Right ventricle myocardium inferior (tissue), 1 donor: ENCODE results near the gene C12orf43. TPM values are rescaled to one million over a fixed set of nuclear protein-coding genes. Genes with fewer than 3 reads are reported as not detected.

ENCODE experiments used
- ATAC-seq: fragments of 200-7000 bp; cut with Tn5 transposase; one replicate; pipeline ENCODE4 v1.9.1; 2020; ENCODE audit warnings: mild to moderate bottlenecking, moderate library complexity
- DNase-seq: peaks from one replicate; pipeline ENCODE4 v3.0.0; 2021; ENCODE audit errors: missing footprints
- intact Hi-C: fragments of 100-400 bp; cut with DNase I; formaldehyde crosslinking; loops from one replicate; pipeline ENCODE4 v1.11.0; 2022
- total RNA-seq: library from RNA; stranded (reverse); fragmentation: NEBNext Ultra II Directional; extraction: Animal tissue kit (Norgen Biotek cat#: 25700); gene quantifications from one replicate; pipeline ENCODE4 v1.2.1, GENCODE V29; 2021
- donor health status: DM: no; HTN: yes; CAD: no; lungs with severe emphysema.

Gene C12orf43
- total RNA-seq, 1 donor from 2014 or later = 8.2 TPM

GRCh38 chr12:120984351-120984898, 31.9 kb downstream of the C12orf43 start:
- no peak for DNase-seq
- intact Hi-C loops = no loop called here
- no peak for ATAC-seq

GRCh38 chr12:120983759-120984158, 32.5 kb downstream of the C12orf43 start:
- intact Hi-C loops = no loop called here
- no peak for ATAC-seq
- no peak for DNase-seq

GRCh38 chr12:120982659-120983058, 33.6 kb downstream of the C12orf43 start:
- ATAC-seq (no peak), DNase-seq (no peak)
- intact Hi-C loops = no loop called here

- no peak for DNase-seq
- ATAC-seq = no peak
- intact Hi-C loops = no loop called here
Observed at GRCh38 chr12:120981407-120981941, 34.8 kb downstream of the C12orf43 start.

- ATAC-seq (no peak), DNase-seq (no peak)
- intact Hi-C loops = no loop called here
Observed at GRCh38 chr12:120980800-120981368, 35.4 kb downstream of the C12orf43 start.

GRCh38 chr12:120979862-120980696, 36.2 kb downstream of the C12orf43 start:
- intact Hi-C loops = loop anchor here (10.0 kb wide), 1 partner anchor 225 kb away; no protein-coding TSS in a partner anchor
- ATAC-seq = peak; percentile 16
- DNase-seq = no peak

DNA sequence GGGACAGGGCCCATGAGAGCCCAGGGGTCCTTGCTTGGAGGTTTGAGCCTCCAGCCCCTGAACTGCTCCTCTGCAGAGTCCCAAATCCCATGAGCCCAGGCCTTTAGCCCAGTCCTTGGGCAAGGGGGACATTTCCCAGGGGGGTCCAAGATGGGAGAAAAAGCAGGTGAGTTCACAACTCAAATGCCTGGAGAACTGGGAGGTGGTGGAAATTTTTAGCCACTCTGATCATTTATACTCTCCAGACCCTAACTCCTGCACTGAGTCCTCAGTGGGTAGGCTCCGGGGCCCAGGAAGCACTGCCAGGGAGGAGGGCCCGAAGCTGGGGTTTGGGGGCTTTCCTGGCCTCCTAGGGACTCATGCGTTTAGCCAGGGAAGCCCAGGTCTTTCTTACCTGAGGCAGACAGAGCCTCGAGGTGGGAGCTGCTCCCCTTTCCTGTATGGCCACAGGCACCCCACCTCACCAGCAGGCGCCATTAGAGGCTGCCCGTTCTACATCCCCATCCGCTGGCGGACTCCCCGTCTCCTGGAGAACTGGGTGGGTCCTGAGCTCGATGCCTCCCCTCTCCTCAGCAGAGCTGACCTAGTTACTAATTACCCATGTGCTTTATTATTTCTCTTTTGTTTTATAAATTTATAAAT, 36.9 kb downstream of the C12orf43 start:
- DNase-seq = no peak
- ATAC-seq = no peak
- intact Hi-C loops = loop anchor here (10.0 kb wide), 1 partner anchor 225 kb away; no protein-coding TSS in a partner anchor

DNA sequence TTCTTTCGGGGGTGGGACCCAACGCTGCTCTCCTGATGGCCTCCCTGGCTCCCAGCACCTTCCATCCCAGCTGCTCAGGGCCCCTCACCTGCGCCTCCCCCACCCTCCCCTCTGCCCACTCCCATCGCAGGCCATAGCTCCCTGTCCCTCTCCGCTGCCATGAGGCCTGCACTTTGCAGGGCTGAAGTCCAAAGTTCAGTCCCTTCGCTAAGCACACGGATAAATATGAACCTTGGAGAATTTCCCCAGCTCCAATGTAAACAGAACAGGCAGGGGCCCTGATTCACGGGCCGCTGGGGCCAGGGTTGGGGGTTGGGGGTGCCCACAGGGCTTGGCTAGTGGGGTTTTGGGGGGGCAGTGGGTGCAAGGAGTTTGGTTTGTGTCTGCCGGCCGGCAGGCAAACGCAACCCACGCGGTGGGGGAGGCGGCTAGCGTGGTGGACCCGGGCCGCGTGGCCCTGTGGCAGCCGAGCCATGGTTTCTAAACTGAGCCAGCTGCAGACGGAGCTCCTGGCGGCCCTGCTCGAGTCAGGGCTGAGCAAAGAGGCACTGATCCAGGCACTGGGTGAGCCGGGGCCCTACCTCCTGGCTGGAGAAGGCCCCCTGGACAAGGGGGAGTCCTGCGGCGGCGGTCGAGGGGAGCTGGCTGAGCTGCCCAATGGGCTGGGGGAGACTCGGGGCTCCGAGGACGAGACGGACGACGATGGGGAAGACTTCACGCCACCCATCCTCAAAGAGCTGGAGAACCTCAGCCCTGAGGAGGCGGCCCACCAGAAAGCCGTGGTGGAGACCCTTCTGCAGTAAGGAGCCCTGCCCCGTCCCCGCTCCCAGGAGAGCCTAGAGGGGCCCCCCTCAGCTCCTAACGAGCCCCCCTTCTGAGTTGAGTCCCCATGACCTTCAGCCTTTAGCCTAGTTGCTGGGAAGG, 37.7 kb downstream of the C12orf43 start, which contains the start of gene HNF1A:
HNF1A (plus strand) TSS at position 248 of the 924 bp plus-strand sequence; CDS start at position 474, 226 bp downstream.
- DNase-seq = no peak
- ATAC-seq = no peak
- intact Hi-C loops = loop anchor here (10.0 kb wide), 1 partner anchor 224 kb away; no protein-coding TSS in a partner anchor

DNA sequence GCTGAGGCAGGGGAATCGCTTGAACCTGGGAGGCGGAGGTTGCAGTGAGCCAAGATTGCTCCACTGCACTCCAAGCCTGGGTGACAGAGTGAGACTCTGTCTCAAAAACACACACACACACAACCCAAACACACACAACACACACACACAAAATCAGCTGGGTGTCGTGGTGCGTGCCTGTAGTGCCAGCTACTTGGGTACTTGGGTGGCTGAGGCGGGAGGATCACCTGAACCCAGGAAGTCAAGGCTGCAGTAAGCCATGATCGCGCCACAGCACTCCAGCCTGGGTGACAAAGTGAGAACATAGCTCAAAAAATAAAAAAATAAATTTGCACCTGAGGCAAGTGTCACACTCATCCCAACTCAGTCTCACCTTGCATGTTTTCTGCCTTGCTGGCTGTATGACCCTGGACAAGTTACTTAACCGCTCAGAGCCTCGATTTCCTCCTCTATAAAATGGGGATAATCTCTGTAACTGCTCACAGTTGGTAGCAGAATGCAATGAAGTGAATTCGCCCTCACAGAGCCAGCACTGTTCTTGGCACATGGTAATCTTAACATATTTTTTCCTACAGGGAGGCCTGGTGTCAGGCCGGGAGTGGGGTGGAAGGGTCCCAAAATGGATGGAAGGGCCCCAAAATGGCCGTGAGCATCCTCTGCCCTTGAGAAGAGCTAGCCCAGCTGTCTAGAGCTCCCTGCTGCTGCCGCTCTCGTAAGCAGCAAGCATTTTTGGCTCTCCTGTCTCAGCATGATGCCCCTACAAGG, 38.6 kb downstream of the C12orf43 start:
- no peak for DNase-seq
- no peak for ATAC-seq
- intact Hi-C loops = loop anchor here (10.0 kb wide), 1 partner anchor 223 kb away; no protein-coding TSS in a partner anchor

DNA sequence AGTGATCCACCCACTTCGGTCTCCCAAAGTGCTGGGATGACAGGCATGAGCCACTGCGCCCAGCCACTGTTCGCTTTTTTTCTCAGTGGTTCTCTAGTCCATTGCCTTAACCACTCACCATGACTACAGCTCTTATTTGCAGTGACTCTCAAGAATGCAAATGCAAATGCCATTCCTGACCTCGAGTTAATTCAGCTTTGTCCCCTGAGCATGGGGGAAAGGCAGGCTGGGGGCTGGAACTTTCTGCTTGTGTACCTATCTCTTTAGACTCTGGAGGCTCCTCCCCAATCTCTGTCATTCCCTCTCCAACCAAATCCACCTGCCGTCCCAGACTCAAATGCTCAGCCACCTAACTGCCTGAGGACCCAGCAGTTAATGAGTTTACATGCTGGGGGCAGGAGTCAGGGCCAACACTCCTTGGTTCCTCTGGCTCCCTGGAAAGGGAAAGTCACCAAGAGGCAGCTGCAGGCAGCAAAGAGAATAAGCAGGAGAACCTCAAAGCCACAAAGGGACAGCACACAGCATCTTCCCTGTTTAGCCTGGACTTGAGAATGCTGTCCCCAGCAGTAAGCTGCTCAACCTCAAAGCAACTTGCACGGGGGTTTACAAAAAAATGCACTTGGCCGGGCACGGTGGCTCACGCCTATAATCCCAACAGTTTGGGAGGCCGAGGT, 43.3 kb downstream of the C12orf43 start:
- no peak for ATAC-seq
- intact Hi-C loops = loop anchor here (2.0 to 10.0 kb wide), 3 partner anchors 218 to 390 kb away; no protein-coding TSS in a partner anchor
- no peak for DNase-seq

DNA sequence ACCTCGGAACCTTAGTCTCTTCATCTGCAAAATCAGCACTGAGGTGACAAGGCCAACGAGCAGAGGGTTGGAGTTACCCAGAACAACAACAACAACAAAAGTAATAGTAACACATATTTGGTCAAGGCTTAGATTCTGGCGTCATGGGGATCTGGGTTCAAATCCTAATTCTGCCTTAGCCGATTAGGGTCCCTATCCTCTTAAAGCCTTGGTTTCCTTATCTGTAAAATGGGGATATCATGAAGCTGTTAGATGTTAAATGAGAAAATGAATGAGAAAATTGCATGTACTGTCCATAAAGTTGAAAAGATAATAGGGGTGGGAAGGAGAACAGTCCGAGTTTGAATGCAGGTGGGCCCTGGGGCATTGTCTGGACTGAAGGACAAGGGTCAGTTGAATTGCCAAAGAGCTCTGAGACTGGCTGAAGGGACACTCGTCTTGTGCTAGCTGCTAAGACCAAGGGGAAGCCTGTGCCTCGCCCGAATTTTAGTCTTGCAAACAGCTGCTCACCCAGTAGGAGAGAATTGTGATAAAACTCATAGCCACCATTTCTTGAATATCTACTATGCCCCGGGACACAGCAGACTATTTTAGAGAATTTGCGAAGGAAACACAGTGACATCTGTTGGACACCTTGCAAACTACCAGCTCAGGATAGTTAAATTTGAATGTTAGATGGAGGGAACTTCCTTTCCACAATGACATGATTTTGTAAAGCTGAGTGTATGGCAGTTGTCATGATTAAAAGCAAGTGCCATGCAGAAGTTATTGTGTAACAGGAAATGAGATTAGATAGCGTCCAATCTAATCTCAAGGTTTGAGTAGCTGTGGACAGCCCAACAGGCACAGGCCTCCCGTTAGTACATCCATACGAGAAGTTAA, 44.7 kb downstream of the C12orf43 start:
- DNase-seq (no peak), ATAC-seq (peak; percentile 72)
- intact Hi-C loops = loop anchor here (2.0 to 10.0 kb wide), 3 partner anchors 217 to 389 kb away; no protein-coding TSS in a partner anchor

DNA sequence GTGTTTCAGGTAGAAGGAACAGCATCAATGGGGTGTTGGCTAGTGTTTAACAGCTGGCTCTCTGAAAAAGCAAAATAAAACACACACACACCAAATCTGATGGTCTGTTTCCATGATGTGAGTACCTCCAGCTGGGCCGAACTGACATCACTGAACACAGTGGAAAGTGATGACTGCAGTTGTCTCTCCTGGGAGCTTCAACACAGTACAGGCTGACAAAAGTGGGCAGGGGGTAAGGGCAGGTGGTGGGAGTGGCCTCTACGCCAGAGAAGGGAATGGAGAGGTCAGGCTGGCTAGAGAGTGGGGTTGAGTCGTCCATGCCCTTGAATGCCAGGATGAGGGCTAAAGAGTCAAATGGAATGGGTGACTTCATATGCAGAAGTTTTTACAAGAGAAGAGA, 46.0 kb downstream of the C12orf43 start:
- intact Hi-C loops = loop anchor here (5.0 to 10.0 kb wide), 2 partner anchors 216 to 323 kb away; no protein-coding TSS in a partner anchor
- no peak for ATAC-seq
- no peak for DNase-seq

GRCh38 chr12:120965534-120966091, 50.7 kb downstream of the C12orf43 start:
- intact Hi-C loops = no loop called here
- DNase-seq (no peak), ATAC-seq (no peak)

DNA sequence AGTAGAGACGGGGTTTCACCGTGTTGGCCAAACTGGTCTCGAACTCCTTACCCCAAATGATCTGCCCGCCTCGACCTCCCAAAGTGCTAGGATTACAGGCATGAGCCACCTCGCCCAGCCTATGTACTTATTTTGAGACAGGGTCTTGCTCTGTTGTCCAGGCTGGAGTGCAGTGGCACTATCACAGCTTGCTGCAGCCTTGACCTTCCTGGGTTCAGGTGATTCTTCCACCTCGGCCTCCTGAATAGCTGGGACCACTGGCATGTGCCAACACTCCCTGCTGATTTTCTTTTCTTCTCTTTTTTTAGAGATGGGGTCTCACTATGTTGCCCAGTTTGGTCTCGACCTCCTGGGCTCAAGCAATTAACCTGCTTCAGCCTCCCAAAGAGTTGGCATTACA, 52.0 kb downstream of the C12orf43 start:
- DNase-seq (no peak), ATAC-seq (no peak)
- intact Hi-C loops = no loop called here

GRCh38 chr12:120962532-120963020, 53.7 kb downstream of the C12orf43 start:
- ATAC-seq (no peak), DNase-seq (no peak)
- intact Hi-C loops = no loop called here
